Small intestine (tissue), 7 donors: ENCODE data around the gene KLRG1. TPM values are rescaled to one million over a fixed set of nuclear protein-coding genes. Genes with fewer than 3 reads are reported as not detected.

Experiments used
- DNase-seq, 2 donors: peaks; one replicate each; pipeline versions ENCODE4 v3.0.0 to v3.0.0-alpha.2; 2013
- FAIRE-seq: peaks from 2 replicates; lab custom pipeline; 2012; peaks lifted over from hg19 to GRCh38; lab: Jason Lieb, UNC
- H3K27ac ChIP-seq, 3 donors: one replicate each; pipeline ENCODE4 v1.5.1; 2013; ENCODE audit warnings: low read length in 2 of 3, mild to moderate bottlenecking in 2 of 3, control low read depth in 1 of 3, inconsistent platforms in 1 of 3, low read depth in 1 of 3, moderate library complexity in 1 of 3
- H3K27me3 ChIP-seq, 3 donors: one replicate each; pipeline ENCODE4 v1.6.1; 2013; ENCODE audit warnings: low read length in 3 of 3, inconsistent platforms in 1 of 3; ENCODE audit not compliant: control insufficient read depth in 3 of 3, insufficient read depth in 3 of 3
- H3K36me3 ChIP-seq, 3 donors: one replicate each; pipeline ENCODE4 v1.6.1; 2013; ENCODE audit warnings: low read length in 3 of 3, inconsistent platforms in 1 of 3, low read depth in 1 of 3, mild to moderate bottlenecking in 1 of 3, moderate library complexity in 1 of 3; ENCODE audit not compliant: control insufficient read depth in 3 of 3, insufficient read depth in 2 of 3
- H3K4me1 ChIP-seq, 3 donors: one replicate each; pipeline ENCODE4 v1.6.1; 2013; ENCODE audit warnings: low read length in 2 of 3, inconsistent platforms in 1 of 3, low read depth in 1 of 3, mild to moderate bottlenecking in 1 of 3, moderate library complexity in 1 of 3; ENCODE audit not compliant: control insufficient read depth in 3 of 3, insufficient read depth in 2 of 3
- H3K4me3 ChIP-seq, 3 donors: one replicate each; pipeline ENCODE4 v1.5.1; 2013; ENCODE audit warnings: low read length in 3 of 3, control low read depth in 1 of 3, inconsistent platforms in 1 of 3, low read depth in 1 of 3, mild to moderate bottlenecking in 1 of 3, moderate library complexity in 1 of 3
- H3K9me3 ChIP-seq, 2 donors: one replicate each; pipeline ENCODE4 v1.6.1; 2013; ENCODE audit warnings: low read depth in 1 of 2, low read length in 1 of 2; ENCODE audit not compliant: control insufficient read depth in 2 of 2, insufficient read depth in 1 of 2
- WGBS, 3 donors: extraction: QIAGEN DNeasy Blood & Tissue Kit; methylation state at CpG; one replicate each; pipeline ENCODE4 v1.1.7; 2013; 5-methylcytosine and 5-hydroxymethylcytosine counted together
- polyA plus RNA-seq, 4 donors: library from polyadenylated mRNA; stranded (reverse) in 3 of 4; unstranded in 1 of 4; fragments of 200-250 nt in 3 of 4; fragments of 120-200 nt in 1 of 4; gene quantifications; one replicate each; pipeline versions ENCODE4 v1.2.1 to v1.2.3, GENCODE V29; 2013
- donor health status: healthy with polysubstance abuse.
- donor health status: control.
- donor health status: control.
- donor health status: Bipolar disorder and iron deficiency.
- donor health status: healthy.

KLRG1 gene
- polyA plus RNA-seq, 4 donors, result 1.4 to 1.7 (median 1.6) TPM; not detected in 1

DNA sequence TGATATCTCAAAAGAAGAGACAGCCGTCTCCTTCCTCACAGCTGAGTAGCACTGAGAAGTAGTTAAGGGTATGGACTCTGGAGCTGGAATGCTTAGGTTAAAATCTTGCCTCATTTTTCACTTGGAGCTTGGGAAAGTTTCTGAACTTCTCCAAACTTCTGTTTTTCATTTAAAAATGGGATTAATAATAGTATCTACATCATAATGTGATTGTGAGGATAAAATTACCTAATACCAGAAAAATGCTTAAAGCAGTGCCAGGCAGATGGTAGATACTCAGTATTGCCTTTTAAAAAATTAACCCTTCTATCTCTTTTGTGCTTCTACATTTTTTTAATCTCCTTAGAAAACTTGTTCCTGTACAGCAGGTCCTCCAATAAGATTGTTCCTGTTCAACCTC, 63.3 kb downstream of the KLRG1 start:
- Histone ChIP-seq H3K36me3 (no peaks in the 10 kb centered on the region), H3K9me3 (no peaks in the 10 kb centered on the region), H3K27ac (no peak overlapping the region), H3K27me3 (peaks cover 0 to 5% (median 0%) of the 10 kb centered on the region in 3 donors), H3K4me1 (no peaks in the 10 kb centered on the region), H3K4me3 (no peak overlapping the region)
- FAIRE-seq (no peak), DNase-seq (no peak)
- WGBS, 3 donors, result 67 to 70% (median 68%) methylated on average over 1 of the region's 1 CpG

Other genes starting within 250 kb of the KLRG1 start
- gene A2ML1, start 166.9 kb upstream of the KLRG1 start, polyA plus RNA-seq, result under 1 TPM in 2 of 4 donors, not detected in 2; 0.10 to 0.22 TPM
- 10 to 100 TPM in 2 of 4 donors, 1 to 10 TPM in 2; 3.2 to 22.4 (median 7.1) TPM for gene PHC1, start 75.0 kb upstream of the KLRG1 start, polyA plus RNA-seq
- 100 to 1,000 TPM in 1 of 4 donors, 10 to 100 TPM in 3; 25.9 to 169 (median 40.7) TPM for gene M6PR, start 39.9 kb upstream of the KLRG1 start, polyA plus RNA-seq
- 10 to 100 TPM in 3 of 4 donors, 1 to 10 TPM in 1; 4.7 to 93.5 (median 42.1) TPM for gene A2M, start 126.4 kb downstream of the KLRG1 start, polyA plus RNA-seq
- under 1 TPM in 2 of 4 donors, not detected in 2; 0.06 to 0.16 TPM for gene PZP, start 218.8 kb downstream of the KLRG1 start, polyA plus RNA-seq